Stimulated activated CD8-positive, alpha-beta memory T cell treated with anti-CD3 and anti-CD28 coated beads, Interleukin-15, amount 100 ng/mL, for 48 hours (primary cell): ENCODE data around the gene KRT3.

Experiments
- DNase-seq, 2 donors: peaks; one replicate each; pipeline ENCODE4 v3.0.0-alpha.2; 2020; ENCODE audit warnings: low read depth in 2 of 2

KRT3 gene

DNA sequence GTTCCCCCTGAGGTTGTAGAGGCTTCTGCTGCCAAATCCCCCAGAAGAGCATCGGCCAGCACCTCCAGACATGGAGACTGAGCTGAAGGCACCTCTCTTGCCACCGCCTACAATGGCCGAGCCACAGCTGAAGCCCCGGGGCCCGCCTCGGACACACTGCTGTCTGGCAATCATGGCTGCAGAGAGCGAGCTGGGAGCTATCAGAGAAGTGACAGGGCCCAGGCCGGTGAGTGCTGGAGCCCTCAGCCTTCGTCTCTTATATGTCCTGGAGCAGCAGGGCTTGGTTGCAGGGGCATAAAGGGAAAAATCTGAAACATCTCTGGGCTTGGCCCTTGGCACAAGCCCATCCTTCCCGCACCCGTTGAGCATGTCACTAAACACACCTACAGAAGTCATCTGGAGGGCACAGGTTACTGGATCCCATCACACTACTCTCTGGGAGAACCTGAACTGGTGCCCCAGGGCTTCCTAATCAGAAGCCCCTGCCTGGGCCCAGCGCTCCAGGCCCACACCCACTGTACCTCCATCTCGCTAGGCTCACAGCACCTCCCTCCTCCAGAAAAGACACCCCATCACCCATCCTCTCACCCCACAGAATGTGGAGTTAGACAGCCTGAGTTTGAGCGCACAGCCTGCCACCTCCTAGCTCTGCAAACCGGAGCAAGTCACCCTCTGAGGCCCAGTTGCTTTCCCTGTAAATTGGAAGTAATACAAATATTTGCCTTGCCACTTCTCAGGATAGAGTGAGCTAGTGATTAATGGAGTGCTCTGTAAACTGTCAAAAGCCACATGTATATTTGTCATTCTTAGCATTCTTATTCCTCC is 18.2 kb upstream of the KRT3 start, which contains the start of gene KRT4:
KRT4 (minus strand) TSS at position 232 of the 825 bp plus-strand sequence; CDS start at position 174, 58 bp downstream.
- no peak for DNase-seq

DNA sequence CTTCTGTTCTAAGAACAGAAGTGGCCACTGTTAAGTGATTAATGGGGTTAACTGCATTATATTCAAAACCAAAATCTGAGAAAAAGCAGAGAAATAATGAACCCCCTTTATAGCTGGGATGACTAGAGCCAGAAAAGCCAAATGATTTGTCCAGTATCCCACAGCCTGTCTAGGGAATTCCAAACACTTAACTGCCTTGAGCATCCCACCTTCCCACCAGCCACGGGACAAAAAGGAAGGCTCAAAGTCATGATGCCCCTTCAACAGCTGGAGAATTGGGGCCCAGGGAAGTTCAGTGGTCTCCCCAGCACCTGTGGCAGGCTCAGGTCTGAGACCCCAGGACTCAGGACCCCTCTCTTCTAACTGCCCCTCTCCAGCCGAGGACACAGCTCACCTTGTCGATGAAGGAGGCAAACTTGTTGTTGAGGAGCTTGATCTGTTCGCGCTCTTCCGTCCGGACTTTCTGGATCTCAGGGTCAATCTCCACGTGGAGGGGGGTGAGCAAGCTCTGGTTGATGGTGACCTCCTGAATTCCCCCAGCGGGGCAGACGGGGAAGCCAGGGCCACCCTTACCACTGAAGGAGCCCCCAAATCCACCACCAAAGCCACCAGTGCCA is 17.4 kb upstream of the KRT3 start:
- DNase-seq, result no peak

DNA sequence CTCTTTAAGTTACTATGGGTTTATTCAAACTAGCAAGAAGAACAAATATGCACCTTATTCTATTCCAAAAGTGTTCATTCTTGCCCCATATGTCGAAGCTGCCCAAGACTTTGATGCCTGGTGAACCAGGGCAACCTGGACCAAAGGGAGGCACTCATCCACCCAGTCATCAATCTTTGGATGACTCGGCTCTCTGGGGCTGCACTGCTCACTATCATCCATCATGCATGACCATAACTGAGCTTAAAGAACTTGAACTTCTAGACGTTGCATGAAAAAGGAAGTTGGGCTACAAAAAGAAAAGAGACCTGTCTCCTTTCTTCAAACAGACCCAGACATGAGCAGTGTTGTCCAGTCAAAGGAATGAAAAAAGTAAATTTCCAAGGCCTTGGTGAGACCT is 16.8 kb upstream of the KRT3 start:
- DNase-seq, result no peak

DNA sequence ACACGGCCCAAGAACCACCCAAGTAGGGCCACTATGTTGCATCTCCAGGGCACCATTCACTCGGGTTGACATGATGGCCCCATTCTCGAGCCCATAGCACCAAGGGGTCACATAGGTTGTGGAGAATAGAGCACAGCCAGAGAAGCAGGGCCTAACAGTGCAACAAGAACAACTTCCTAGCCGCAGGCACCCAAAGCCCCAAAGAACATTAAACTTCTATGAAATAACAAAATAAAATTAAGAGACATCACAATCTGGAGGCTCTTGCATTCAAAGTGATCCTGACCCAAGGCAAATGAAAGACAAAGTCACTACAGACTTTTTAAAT is 16.1 kb upstream of the KRT3 start:
- no peak for DNase-seq

DNA sequence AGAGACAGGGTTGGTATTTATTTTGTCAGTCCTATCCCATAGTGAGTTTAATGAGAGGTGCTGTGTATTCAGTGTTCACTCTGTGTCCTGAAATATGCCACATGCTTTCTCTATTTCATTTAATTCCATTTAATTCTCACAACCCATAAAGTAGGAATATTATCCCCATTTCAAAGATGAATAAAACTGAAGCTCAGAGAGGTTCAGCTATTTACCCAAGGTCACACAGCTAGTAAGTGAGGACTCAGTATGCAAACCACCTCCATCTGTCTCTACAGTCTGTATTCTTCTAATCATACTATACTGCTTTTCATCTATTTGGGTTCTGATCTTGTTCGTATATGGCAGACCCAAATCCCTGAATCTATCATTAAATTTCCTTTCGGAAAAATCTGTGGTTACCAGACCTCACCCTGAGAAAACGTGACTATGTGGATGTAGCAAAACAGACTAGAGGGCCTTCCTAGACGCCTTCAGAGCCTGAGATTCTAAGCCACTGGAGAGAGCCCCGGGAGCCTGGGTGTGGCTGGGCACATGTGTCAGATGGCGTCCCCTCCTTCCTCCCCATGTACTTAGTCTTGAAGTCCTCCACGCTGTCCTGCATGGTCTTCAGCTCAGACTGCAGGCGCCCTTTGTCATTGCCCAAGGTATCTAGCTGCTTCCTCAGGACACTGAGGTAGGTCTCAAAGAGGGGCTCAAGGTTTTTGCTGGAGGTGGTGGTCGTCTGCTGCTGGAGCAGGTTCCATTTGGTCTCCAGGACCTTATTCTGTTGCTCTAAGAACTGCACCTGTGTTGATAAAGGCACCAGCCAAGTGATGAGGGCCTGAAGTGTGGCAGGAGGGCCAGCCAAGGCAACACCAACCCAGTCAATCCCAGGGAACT is 15.5 kb upstream of the KRT3 start:
- no peak for DNase-seq

DNA sequence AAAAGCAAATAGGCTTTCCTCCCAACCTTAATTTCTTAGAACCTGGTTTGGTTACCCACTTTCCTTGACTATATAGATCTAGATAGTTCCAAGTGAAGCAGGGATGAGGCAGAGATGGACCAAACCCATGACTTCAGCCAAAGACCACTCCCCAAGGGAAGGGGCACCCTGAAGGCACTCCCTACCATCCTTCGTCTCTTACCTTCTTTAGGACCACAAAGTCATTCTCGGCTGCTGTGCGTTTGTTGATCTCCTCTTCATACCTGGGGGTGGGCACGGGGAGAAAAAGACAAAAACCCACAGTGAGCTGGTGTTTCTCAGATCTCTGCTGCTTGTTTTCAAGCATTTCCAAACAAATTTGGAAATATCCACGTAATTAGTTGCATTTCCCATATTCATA is 14.6 kb upstream of the KRT3 start:
- DNase-seq, result no peak

DNA sequence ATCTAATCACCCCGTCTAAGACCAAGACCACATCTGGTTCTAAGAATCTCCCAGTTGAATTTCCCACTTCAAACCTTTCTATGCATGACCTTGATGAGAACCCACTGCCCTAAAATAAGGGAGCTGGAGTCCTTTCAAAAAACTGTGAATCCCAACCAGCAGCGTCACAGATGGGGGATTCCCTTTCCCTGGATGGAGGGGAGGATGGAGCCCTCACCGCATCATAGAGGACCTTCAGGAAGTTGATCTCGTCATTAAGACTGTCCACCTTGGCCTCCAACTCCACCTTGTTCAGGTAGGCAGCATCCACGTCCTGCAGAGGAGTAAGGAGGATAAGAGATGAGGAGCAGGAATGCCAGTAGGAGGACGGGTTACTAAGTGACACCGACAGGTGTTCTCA is 13.2 kb upstream of the KRT3 start:
- DNase-seq, result no peak

DNA sequence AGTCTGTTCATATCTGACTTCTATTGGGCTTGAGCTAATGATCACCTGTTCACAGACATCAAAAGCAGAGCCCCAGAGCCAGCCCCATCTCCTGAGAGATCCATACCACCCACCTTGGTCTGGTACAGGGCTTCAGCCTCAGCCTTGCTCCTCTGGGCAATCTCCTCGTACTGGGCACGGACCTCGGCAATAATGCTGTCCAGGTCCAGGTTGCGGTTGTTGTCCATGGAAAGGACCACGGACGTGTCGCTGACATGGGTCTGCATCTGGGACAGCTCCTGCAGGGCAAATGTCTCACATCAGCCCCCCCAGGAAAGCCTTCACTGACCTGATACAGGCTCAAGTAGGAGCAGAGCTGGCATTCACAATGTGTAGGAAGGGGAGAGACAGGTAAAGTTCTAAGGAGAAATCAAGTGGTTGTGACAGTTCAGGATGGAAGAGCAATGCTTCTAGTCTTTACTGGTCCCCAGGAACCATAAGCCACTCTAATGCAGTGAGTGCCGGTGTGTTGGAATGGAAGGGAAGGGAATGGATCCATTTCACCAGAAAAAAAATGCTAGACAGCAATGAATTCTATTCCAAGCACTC is 12.8 kb upstream of the KRT3 start:
- no peak for DNase-seq

DNA sequence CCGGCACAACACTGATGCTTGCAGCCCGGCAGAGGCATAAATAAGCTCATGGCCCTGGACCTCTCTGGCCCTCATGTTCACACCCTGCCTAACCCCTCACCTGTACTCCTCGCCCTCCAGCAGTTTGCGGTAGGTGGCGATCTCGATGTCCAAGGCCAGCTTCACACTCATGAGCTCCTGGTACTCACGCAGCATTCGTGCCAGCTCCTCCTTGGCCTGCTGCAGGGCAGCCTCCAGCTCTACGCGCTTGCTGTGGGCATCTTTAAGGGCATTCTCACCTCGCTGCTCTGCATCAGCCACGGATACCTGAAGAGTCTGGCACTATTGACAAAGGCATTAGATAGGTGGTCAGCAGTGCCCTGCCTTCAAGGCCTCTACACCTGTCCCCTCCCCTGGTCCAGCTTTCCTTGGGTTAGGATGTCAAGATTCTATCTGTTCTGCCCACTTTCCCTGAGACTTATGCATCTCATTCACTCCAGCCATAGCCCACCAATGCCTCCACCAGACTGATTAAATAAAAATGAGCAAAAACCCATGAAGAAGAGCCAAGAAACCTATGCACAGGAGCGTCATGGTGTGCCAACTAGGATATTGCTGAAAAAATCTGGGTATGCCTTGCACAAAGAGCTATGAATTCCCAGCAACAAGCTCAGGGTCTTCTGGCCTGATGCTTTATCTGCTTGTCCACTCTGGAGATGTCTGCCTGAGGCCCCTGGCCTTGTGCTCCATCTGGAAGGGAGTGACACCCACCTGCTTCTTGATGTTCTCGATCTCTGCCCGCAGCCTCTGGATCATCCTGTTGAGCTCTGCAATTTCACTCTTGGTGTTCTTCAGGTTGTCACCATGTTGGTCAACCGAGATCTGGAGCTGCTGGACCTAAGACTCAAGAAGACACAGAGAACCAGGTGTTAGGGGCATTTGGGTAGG is 11.9 kb upstream of the KRT3 start:
- no peak for DNase-seq

DNA sequence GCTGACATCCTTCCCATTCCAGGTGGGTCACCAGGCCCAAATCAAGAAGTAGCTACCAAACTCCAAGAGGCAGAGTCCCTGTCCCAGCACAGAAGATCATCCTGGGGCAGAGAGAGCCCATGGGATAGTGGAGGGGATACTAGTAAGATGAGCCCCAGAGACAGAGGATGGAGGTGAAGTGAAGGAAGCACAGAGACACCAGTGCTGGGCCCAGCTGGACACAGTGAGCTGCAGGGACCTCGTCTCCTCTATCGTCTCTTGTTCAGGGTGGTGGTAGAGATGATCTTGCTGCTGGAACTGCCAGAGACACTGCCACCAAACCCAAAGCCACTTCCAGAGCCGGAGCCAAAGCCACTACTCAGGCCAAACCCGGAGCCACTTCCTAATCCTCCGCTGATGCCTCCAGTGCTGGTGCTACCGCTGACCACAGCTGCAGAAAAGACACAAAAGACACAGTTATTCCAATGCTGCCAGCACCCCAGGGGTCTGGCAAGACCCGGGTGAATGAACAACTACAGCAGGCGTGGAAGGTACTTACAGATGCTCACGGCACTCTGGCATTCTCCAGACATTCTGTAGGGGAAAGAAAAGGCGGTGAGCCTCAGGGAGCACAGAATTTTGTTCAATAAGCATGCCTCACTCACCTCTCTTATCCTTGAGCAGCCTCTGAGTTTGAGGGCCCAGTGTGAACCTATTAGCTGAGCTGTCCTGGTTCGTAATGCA is 11.1 kb upstream of the KRT3 start:
- no peak for DNase-seq

DNA sequence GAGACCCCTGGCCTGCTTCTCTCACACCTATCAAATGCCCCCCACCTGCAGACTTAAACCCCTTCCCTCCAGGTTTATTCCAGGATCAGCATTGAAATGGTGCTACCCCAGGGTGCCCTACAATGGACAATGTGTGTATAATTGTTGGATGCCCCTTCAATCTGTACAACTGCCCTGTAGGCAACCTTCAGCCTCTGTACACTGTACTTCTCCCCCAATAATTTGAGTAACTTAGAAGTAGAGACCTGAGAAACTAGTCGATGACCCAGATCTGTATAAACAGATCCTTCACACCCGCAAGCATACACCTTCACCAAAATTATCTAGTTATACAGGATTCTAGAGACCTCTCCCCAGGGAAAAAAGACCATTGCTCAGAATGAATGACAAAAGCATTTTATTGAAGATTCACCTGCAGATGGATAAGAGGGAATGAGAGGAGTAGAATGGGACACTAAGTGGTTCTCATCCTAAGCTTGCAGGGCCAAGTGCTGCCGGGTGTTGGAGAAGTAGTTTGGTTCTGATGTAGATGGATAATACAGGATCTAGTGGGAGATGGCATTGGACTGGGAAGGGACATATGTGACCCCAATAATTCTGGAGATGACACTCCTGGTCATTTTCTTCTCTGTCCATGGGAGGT is 10.4 kb upstream of the KRT3 start:
- DNase-seq, result no peak

DNA sequence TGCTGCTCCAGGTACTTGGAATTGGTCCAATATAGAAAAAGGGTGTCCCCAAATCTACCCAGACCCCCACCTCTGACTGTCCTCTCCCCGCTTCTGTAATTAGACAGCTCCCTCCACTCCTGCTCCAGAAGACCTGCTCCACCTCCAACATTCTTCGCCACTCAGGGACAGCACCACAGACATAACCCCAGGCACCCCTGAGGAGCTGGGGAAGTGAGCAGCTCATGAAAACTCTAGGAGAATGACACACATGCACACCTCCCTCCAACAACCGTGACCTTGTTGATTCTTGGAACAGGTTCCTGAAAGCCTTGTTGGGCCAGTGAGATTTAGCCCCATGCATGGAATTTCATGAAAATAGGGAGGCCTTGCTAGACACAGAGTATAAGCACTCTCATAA is 9.8 kb upstream of the KRT3 start:
- no peak for DNase-seq

DNA sequence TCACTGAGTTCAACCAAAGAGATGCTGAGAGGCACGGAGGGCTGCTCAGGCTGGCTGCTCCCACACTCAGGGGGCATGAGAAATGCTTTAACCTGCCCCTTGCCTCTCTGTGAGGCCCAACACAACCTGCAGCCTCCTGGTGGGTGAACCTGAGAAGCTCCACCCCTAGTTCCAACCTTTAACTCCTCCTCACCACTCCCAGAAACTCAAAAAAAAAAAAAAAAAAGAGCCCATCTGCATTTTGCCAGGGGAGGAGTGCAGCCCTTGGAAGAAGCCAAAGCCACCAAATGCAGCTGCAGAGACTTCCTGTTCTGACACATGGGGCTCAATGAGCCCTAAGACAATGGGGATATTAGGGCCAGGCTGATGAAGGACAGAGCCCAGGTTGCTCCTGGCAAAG is 9.1 kb upstream of the KRT3 start:
- DNase-seq, result no peak

DNA sequence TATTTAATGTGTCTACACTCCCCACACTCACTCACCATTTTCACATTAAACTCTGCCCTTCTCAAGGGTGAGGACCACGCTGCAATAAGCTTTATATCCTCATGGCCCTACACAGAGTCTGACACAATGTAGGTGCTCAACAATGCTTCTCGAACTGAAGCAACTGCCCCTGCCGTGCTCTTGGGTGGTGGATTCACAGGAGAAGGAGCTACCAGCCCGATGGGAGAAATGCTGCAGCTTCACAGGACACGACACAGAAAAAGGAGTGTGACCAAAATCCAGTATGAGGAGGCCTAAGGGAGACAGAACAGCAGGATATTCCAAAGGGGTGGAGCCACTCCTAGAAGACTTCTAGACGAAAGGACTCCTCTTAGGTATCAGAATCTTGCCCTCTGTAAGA is 6.5 kb upstream of the KRT3 start:
- DNase-seq, result no peak

DNA sequence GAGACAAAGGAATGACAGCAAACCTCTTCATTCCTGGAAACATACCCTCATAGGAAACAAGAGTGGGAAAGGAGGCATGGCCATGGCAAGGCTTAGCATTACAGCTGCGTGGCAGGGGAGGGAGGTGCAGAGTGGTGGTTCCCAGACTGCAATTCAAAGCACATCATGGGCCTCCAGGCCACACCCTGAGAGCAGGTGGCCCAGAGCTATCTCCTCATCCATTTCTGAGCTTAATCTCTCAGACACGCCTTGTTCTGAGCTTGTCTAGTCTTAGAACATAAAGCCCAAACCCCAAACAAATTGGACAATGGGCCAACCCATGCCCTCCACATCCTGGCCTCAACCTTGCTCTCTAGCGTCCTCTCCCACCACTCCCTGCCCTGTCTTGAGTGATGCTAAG is 5.9 kb upstream of the KRT3 start:
- DNase-seq, result no peak

DNA sequence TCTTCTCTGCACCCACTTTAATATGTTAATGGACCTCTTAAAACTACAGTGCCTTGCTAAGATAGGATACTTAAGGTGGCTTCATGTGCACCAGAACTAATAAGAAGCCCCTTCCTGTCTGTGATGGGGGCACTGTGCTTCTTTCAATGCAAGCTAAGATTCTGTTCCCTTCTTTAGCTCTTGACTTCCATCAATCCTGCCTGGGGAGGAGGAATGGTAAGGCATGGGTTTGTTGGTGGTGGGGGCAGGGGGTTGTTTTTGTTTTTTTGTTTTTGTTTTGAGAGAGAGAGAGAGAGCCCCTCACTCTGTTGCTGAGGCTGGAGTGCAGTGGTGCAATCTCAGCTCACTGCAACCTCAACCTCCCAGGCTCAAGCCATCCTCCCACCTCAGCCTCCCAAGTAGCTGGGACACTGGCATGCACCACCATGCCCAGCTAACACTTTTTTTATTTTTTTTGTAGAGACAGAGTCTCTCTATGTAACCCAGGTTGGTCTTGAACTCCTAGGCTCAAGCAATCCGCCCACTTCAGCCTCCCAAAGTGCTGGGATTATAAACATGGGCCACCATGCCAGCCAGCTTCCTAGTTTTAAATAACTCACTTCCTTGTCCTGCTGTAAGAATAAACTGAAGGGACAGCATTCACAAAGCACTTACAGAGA is 4.5 kb upstream of the KRT3 start:
- no peak for DNase-seq

DNA sequence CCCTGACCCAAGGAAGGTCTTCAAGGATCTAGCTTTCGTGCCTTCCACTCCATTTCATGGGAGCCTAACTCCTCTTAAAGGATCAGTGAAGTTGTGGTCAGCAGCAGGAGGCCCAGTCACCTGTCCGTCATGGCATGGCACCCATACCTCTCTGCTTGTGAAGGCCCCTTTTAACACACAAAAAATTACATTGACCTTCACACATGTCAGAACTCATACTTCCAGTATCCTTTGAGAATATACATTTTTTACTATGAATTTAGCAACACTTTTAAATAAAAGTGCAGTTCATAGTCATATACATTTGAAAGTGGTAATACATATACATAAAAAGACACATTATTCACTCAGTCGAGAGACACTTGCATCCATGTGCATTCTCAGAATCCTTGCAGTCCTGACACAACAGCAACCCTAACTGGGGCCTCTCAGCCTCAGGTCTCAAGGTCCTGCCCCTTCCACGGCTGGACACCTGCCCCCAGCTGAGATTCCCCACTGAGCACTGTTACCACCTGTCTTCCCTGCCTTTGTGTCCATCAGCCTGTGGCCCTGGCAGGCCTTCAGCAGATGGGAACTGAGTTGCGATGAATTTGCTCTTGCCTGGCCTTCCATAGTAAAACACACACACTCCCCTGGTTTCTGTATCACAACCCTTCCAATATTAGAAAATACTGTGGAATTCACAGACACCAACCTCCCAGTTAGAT is 3.7 kb upstream of the KRT3 start:
- no peak for DNase-seq

DNA sequence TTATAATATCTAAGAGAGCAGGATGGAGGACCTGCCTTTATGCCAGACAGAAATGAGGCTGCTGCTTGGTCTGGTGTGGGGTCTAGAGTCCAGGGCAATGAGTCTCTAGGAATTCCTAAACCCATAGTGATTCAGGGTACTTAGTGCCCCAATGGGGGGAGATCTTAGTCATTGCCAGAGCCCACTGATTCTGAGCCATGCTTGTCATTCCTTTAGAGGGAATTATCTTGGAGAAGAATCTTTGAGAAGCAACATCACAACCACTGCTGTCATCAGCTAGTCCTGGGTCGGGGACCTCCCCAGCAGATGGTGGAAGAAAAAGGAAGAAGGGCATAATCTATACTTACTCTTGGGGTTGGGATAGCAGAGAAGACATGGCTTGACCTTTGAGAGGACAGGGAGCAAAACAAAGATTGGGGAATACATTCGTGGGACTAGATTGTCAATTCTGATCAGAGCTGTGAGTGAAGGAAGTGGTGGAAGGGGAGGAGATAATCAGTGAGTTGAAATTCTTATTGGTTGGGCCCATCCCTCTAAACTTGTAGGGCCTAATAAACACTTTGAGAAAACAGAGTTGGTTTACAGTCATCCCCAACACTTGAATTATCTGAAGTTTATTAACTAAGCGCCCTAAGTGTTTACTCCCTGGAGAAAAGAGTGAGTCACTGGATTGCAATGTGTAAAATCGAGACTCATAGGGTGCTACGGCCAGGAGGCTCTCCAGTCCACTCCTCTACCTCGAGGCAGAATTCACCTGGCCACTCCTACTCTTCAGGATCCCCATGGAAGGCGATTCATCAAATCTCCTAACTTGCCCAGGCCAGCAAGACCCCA is 3.0 kb upstream of the KRT3 start:
- no peak for DNase-seq
